ENCODE results near the gene TBC1D22A.
A peak's percentile ranks its signal among the peaks of the same experiment; 100 is the strongest.
"Not testable (repeated sequence)": the region's sequence is repeated elsewhere in the genome, so short reads cannot be mapped to it uniquely, and the experiment has no call there.

The TBC1D22A gene

DNA sequence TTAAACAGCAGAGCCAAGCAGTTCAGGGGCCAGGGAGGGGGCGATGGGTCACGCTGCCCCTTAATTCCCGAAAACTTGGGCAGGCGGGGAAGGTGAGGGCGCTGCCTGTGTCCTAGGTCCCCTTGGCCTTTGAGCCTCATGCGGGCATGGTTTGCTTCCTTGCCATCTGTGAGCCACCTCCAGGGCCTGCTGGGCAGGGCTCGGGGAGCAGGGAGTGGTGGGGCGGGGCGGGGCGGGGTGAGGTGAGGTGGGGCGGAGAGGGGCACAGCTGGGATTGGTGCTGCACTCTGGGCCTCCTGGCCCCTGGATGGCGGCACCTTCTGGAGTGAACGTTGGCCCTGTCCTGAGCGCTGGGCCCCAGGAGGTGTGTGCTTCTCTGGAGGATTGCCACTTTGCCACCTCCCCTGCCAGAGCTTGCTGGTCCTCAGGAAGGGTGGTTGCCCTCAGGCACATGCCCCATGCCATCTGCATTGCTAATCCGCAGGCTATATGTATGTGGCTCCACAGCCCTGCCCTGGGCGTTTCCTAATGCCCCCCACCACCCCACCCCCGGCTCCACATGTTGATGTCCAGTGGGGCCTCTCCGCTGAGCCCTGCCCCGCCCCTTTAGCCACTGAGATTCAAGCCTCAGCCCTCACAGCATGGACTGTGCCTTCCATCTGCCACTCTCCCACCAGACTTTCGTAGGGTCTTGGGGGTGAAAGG, 352.5 kb downstream of the TBC1D22A start:
- DNase-seq: no peak

DNA sequence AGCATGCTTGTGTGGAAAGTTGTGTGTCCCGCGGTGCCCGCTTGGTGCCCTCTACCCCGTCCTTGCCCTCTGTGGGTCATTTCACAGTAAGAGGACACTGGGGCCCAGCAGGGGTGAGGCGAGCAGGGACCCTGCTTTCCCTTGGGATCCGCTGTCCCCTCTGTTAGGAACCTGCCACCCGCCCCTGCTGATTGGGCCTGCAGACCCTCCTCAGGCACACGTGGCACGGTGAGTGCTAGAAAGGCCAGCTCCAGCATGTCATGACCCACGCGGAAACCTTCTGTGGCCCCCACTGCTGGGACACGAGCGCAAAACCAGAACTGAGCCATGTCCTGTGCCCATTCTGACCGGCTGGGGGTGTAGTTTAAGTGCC, 353.1 kb downstream of the TBC1D22A start:
- no peak for DNase-seq

DNA sequence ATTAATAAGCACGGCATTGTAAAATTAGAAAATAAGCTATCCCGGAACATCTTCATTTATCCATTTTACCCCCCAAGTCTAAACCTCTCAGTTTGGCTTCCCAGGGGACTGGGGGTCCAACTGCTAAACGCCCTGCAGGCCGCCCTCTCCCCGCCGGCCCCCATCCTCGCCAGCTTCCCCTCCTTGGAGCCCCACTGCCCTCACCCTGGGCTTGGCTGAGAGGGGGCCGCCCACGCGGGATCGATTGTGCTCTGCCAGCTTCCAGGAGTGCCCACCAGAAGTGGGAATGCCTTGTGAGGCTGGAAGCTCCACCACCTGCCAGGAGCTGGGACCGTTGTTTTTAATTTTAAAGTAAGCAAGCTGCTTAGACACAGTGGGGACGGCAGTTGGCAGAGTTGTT, 353.5 kb downstream of the TBC1D22A start:
- DNase-seq: no peak

DNA sequence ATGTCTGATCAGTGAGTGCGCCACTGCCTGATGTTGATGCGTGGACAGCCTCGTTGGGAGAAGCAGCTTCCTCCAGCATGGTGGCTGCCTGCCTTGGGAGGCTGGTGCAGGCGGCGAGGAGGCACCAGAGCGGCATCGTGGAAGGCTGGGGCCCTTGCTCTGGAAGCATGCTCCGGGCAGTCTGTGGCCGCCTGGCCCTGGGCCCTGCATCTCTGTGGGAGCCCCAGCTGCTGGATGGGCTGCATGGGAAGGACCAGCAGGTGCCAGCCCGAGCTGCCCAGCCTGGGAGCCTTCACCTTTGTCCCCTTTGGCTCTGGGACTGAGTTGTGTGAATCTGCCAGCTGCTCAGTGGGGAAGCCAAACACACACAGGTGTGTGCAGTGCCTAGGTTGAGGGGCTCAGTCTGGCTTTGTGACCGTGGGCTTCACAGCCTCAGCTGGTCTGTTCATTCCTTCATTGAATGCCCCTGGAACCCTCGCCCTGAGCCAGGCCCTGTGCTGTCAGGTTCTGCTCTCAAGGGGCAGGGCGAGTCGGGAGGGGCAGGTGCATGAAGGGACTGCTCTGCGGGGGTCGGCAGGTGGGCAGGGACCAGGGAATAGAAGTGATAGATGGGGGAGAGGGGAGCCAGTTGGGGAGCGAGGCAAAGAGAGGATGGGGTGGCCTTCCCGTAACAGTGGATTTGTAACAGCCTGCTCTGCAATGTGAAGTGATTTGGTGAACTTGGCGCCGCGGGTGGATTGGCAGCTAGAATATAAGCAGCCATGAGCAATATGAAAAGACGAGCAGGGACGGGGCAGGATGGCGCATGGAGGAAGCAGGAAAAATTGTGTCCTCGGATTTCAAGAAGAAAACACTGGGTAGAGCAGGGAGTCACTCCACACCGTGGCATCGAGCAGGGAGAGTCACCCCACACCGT, 354.2 kb downstream of the TBC1D22A start:
- DNase-seq: no peak

DNA sequence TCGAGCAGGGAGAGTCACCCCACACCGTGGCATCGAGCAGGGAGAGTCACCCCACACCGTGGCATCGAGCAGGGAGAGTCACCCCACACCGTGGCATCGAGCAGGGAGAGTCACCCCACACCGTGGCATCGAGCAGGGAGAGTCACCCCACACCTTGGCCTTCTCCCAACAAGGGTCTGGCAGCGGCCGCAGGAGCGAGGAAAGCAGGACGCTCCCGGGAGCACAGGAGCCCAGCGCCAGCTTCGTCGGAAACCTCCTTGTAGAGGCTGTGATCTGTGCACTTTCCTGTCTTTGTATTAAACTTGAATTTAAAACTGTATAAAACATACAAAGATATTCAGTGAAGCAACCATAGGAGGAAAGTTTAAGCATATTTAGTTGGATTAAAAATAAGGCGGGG, 355.0 kb downstream of the TBC1D22A start:
- not testable (repeated sequence) for DNase-seq

DNA sequence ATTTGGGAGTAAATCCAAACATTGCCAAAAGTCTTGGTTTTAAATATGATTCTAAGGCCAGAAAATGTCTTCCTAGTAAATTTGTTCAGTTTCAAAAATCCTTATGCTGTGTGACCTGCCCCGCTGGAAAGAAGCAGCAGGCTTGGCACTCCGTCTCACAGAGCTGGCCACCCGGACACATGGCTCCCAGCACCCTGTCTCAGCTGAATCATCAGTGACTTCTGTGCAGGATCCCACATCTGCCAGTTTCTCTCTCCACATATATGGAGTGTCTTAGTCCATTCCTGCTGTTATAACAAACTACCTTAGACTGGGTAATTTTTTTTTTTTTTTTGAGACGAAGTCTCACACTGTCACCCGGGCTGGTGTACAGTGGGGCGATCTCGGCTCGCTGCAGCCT, 356.7 kb downstream of the TBC1D22A start:
- DNase-seq: no peak

DNA sequence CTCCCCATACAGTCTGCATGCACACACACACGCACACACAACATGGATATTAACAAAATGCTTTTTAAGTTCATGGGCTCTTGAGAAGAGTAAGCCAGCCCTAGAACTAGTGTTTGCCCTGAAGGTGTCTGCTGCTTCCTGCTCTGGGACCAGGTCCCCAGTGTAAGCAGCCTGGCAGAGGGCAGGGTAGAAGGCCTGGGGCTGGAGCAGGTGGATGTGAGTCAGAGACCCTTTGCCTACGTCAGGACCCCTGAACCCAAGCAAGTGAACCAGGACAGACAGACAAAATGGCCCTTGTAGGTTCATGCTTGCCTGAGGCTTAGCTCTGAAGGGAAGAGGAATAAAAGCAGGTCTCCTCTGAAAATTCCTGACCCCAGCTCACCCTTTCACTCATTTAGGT, 357.9 kb downstream of the TBC1D22A start:
- DNase-seq: no peak

DNA sequence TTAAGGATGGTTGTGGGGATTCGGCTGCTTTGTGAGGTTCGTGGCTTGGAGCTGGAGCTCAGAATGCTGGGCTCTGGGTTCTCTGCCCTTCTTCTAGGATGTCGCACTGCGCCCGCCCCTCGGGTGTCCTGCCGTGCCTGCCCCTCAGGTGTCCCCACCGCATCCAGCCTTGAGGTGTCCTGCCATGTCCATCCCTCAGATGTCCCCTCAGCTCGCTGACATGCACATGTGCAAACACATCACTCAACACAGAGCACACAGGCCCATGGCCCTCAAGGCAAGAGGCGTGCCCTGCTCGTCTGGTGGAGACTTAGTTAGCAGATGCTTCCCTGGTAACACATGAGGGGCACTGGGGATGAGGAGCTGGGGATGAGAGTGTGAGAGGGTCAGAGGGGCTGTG, 359.3 kb downstream of the TBC1D22A start:
- DNase-seq: no peak

DNA sequence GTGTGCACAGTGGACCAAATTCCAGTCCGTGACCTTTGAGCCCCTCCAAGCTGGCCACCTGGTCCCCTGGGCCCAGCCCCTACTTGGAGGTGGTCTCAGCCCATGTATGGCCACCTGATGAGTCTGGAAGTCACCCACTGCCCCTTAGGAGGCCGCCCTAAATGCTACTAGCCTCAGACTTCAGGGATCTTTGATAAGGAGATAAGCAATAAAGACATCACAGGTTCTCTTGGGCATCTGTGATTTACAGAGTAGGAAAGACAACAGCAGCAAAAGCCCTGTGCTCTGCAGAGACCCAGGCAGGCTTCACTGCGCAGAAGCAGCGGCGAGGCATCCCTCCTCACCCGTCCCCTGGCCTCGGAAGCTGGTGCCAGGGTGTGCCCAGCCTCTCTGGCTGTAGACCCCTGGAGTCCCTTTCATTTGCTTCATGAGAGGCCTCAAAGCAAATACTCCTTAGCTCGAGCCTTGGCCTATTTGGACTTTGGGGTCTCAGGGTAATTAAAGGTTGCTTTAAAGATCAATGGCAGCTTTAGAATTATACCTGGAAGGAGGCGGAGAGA, 360.1 kb downstream of the TBC1D22A start:
- no peak for DNase-seq

DNA sequence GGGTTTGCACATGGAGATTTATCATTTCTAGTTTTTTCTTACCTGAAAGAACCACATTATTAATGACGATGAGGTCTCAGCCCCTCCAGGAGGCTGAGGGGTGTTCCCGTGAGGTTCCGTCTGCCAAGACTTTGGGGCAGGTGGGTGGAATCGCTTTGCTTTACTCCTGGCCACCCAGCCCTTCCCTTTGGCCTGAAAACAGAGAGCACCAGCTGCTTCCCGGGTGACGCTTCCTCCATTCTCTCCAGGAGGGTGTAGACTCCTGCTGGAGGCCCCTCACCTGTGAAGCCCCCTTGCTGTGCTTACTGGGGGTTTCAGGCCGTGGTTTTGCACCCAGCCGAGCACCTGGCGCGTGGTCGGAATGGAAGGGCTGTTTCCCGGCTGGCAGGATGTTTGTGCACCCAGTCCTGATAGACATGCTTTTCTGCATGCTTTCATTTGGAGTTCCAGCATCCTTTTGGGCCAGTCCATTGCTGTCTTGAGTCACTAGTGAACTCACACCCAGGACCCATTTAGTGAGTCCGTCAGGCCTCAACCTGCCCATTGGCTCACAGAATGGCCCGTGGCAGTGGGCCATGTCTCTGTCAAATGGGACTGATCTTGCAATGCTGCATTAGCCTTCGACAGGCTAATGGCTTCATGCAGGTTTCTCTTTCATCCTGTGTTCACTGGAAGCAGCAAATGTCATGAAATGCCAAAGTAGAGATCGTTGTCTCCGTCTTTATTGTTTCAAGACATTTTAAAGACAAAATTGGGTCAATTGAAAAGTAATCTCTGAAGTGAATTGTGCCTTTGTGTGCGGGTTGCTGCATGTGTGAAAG, 360.8 kb downstream of the TBC1D22A start:
- DNase-seq: no peak

DNA sequence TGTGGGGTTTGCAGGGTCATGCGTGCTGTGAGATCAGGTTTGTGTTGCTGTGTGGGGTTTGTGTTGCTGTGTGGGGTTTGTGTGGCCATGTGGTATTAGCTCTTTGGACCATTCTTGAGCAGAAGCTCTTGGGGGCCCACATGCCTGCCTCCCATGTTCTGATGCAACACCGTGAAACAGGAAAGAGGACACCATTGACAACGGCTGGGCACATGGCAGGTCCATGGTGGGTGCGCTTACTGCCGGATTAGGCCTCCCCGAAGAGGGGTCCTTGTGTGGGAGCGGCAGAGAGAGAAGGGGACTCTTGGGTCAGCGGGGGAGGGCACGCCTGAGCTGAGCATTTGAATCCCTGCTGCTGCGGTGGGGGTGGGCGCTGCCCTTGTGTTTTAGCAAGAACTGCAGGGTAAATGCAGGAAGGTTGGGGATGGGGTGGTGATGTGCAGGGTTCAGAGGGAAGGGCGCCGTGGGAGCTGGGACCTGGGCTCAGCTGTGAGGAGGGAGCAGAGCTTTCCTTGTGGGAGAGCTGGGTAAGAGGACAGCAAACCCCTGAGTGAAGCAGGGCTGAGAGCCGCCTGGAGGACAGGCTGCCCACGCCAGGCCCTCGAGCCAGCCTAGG, 361.5 kb downstream of the TBC1D22A start:
- DNase-seq: no peak

DNA sequence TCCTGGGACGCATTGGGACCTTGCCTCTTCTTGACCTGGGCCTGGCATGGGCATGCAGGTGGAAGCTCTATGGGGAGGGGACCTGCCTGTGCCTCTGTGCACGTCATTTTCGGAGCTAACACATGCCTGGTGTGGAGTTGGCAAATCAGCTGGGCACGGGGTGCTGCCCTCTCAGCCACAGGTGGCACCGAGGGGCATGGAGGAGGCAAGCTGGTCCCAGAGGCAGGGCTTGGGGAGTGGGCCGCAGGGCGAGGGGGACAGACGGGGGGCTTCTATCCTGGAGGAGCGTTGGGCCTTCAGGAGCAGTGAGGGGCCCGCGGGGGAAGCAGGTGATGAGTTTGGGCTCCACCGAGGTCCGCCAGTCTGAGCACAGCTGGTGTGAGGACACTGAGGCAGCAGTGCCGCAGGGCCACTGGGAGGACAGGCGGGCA, 362.0 kb downstream of the TBC1D22A start:
- no peak for DNase-seq

DNA sequence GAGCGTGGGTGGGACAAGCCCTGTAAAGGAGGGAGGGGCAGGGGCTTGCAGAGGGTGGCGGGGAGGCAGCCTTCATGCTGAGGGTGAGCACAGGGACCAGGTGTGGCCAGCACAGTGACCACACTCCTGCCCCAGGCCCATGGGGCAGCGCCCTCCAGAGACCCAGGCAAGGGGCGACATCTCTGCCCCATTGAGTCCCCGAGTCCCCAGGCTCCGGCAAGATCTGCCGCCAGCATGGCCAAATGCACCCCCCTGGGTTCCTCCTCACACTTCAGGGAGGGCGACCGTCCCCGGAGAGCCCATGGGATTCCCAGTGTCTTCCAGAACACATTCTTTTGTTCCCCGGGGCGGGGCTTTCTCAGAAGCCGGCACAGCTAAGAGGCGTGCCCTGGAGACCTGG, 362.5 kb downstream of the TBC1D22A start:
- DNase-seq: no peak

DNA sequence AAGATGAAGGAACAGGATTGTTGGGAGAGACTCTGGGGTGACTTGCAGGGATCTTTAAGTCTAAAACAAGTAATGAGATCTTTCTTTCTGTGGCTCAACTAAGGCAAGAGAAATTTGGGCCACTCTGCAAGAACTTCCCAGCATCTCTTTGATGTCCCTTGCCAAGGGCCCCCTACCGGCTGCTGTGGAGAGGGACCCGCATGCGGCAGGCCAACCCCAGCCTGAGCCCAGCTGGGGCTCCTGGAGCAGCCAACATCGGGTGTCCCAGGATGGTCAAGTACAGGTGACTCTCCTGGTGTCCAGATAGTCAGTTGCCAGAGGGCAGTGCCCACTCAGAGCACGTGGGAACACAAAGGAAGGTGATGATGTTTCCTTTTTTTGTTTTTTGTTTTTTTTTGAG, 363.2 kb downstream of the TBC1D22A start:
- DNase-seq: peak in 1 of 2 experiments; percentile 5

DNA sequence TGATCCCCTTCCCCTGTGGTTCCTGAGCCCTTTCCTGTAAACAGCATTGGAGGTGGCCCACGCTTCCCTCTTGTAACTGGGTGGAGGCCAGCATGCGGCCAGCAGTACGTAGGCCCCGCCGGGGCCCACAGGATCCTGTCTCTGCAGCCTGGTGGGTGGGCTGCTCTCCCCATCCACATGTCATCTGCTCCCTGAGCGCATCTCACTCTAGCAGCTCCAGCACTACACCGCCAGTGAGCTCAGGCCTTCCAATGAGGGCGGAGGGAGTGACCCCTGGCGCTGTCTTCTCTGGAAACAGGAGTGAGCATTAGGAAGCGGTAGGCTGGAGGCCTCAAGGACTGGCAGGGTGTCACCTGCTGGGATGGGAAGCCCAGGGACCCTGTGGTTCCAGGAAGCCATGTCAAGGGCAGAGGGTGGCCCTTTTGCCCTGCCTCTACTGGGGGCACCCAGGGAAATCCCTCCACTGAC, 363.9 kb downstream of the TBC1D22A start:
- DNase-seq: no peak

DNA sequence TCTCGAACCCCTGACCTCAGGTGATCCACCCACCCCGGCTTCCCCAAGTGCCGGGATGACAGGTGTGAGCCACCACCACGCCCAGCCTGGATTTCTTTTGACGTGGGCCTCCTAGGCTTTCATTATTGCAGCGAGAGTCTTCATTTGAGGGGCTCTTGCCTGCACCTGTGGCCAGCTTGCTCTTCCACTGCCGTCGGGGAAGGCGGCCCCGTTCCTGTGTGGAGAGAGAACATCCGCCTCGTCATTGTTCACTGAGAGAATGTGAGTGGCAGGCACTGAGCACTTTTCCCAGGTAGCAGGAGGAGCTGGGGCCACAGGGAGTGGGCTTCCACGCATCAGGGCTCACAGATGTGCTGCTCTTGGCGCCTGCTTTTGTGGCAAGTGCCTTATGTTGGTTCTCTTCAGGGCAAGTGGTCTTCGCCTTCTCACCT, 365.0 kb downstream of the TBC1D22A start:
- no peak for DNase-seq

DNA sequence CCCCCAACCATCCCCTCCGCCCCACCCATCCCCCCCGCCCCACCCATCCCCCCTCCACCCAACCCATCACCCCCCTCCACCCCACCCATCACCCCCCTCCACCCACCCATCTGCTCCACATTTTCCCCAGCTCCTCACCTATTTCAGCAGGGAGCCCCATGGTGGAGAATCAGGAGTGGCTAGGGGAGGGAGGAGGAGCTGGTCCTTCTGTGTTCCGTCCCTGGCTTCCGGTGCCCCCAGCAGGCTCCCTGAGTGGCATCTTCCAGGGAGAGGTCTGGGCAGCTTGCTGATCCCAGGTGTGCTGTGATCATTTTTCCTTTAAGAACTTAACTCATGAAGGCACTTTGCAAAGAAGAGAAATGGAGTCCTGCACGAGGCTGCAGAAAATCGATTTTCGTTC, 365.8 kb downstream of the TBC1D22A start:
- no peak for DNase-seq

DNA sequence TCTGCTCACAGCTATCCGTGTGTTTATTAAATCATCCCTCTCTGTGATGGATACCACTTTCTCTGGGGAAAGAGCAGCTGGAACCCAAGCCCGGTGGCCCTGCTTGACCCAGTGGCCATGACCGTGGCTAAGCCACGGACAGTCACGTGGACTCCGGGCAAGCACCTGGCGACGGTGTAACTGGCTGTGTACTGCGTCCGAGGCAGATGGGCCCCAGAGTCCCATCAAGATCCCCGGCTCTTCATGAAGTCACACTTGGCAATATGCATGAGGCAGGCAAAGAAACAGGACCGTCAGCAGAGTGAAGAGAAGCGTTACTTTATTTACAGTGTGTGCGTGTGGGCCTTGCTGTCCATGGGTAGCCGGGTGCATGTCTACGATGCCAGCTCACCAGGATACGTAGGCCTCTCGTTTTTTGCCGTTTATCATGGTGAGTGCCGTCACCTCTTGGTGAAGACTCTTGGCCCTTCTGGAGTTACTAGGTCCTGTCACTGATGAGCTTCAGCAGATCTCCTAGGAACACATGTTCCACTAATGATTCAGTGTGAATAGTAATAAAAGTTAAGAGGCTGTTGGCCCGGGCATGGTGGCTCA, 366.3 kb downstream of the TBC1D22A start:
- no peak for DNase-seq

DNA sequence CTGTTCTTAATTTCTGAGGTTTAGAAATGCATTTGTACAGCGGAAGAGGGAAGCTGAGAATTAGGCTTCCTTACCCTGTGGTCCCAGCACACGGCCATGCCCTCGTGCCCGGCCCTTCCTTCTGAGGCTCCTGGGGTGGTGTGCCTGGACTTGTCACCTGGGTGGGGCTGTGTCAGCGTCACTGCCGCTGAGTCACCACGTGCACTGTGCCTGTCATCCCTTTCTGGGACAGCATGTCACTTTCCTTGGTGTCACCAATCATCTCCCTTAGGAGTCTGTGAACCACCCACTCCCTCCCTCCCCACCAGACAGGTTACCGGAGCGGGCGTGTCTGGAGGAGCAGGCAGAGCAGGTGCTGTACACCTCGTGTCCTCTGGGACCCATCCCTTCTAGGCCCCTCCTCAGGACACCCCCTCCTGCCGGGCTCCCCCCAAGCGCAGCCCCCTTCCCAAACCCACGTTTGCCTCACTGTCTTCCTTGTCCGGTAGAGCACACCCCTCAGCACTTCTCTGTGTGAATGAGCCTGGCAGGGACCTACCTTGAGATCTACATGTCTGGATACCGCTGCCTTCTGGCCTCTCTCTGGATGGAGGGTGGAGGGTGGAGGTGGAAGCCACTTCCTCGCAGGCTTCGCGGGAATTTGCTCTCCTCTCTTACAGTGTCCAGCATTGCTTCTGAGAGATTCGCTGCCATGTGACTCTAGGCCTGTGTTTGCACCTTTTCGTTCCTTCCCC, 367.6 kb downstream of the TBC1D22A start:
- DNase-seq: peak; percentile 6 to 9

DNA sequence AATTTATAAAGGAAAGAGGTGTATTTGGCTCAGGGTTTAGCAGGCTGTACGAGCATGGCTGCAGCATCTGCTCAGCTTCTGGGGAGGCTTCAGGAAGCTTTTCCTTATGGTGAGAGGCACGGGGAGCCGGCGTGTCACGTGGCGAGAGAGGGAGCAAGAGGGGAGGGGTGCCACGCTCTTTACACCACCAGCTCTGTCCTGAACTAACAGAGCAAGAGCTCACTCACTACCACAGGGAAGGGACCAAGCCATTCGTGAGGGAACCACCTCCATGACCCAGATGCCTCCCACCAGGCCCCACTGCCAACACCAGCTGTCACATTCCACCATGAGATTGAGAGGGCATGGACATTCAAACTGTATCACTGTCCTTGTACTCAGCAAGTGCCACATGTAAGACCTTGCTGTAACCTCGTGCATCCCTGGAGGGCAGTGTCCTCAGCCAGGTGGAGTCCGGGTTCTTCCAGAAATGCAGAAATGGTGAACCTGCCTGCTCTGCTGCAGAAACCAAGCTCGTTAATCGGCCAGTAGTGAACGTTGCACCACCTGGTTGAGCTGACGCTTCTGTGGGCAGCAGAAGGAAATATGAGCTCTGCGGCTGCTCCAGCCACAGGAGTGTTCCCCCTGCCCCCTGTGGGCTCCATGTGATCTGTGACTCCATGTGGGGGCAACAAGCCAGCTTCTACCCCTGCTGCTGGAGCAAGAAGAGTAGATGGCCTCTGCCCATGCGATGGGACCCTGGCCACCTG, 368.6 kb downstream of the TBC1D22A start:
- DNase-seq: no peak
